Activated naive CD8-positive, alpha-beta T cell (primary cell): ENCODE measurements around the gene GSK3A.
"Not testable (repeated sequence)": the region's sequence is repeated elsewhere in the genome, so short reads cannot be mapped to it uniquely, and the experiment has no call there.

Experiments used
- H3K27ac Mint-ChIP-seq: one replicate; pipeline ENCODE4 v1.8.0; 2021; ENCODE audit warnings: mixed read lengths
- H3K27me3 Mint-ChIP-seq: one replicate; pipeline ENCODE4 v1.8.0; 2021; ENCODE audit warnings: mixed read lengths
- H3K36me3 Mint-ChIP-seq: one replicate; pipeline ENCODE4 v1.8.0; 2021; ENCODE audit warnings: mixed read lengths
- H3K4me1 Mint-ChIP-seq: one replicate; pipeline ENCODE4 v1.8.0; 2021; ENCODE audit warnings: low read depth, mixed read lengths
- H3K4me3 Mint-ChIP-seq: one replicate; pipeline ENCODE4 v1.8.0; 2021; ENCODE audit warnings: mild to moderate bottlenecking, mixed read lengths
- H3K9me3 Mint-ChIP-seq: one replicate; pipeline ENCODE4 v1.8.0; 2021; ENCODE audit warnings: low read depth, mixed read lengths

GSK3A gene

GRCh38 chr19:42266928-42267603 lies 24.7 kb upstream of the GSK3A start:
- H3K4me1 Mint-ChIP-seq = peaks cover 22% of the 10 kb centered on the region
- not testable (repeated sequence) for H3K9me3 Mint-ChIP-seq, H3K4me3 Mint-ChIP-seq, H3K27ac Mint-ChIP-seq, H3K27me3 Mint-ChIP-seq, H3K36me3 Mint-ChIP-seq

- H3K27ac Mint-ChIP-seq, H3K27me3 Mint-ChIP-seq, H3K36me3 Mint-ChIP-seq, H3K4me3 Mint-ChIP-seq, H3K9me3 Mint-ChIP-seq: not testable (repeated sequence)
- peaks cover 16% of the 10 kb centered on the region for H3K4me1 Mint-ChIP-seq
Measured at GRCh38 chr19:42266105-42266504, 23.7 kb upstream of the GSK3A start.

DNA sequence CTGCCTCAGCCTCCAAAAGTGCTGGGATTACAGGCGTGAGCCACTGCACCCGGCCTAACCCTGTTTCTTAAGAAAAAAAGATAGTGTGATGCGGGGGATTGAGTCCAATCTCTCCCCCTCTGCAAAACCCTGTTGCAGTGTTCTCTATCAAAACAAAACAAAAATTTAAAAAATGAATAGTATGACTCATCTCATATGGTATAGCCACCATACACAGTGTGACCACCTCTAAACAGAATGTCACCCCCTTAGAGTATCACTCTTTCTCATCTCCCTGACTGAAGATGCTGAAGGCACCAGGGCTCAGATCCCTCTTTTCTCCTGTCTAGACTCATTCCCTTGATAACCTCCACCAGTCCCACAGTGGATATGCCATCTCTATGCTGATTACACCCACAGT lies 19.4 kb upstream of the GSK3A start:
- H3K4me3 Mint-ChIP-seq = no peak overlapping the region
- no peaks in the 10 kb centered on the region for H3K9me3 Mint-ChIP-seq
- H3K36me3 Mint-ChIP-seq = no peaks in the 10 kb centered on the region
- H3K27me3 Mint-ChIP-seq = no peaks in the 10 kb centered on the region
- no peak overlapping the region for H3K27ac Mint-ChIP-seq
- H3K4me1 Mint-ChIP-seq = no peaks in the 10 kb centered on the region

DNA sequence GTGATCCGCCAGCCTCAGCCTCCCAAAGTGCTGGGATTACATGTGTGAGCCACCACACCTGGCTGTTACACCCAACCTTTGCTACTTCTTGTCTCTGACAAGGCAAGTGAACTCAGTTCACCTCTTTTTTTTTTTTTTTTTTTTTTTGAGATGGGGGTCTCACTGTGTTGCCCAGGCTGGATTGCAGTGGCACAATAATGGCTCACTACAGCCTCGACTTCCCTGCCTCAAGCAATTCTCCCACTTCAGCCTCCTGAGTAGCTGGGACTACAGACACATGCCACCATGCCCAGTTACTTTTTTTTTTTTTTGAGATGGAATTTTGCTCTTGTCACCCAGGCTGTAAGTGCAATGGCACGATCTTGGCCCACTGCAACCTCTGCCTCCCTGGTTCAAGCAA lies 15.4 kb upstream of the GSK3A start:
- H3K4me1 Mint-ChIP-seq, H3K27me3 Mint-ChIP-seq, H3K4me3 Mint-ChIP-seq, H3K36me3 Mint-ChIP-seq, H3K9me3 Mint-ChIP-seq, H3K27ac Mint-ChIP-seq: not testable (repeated sequence)

DNA sequence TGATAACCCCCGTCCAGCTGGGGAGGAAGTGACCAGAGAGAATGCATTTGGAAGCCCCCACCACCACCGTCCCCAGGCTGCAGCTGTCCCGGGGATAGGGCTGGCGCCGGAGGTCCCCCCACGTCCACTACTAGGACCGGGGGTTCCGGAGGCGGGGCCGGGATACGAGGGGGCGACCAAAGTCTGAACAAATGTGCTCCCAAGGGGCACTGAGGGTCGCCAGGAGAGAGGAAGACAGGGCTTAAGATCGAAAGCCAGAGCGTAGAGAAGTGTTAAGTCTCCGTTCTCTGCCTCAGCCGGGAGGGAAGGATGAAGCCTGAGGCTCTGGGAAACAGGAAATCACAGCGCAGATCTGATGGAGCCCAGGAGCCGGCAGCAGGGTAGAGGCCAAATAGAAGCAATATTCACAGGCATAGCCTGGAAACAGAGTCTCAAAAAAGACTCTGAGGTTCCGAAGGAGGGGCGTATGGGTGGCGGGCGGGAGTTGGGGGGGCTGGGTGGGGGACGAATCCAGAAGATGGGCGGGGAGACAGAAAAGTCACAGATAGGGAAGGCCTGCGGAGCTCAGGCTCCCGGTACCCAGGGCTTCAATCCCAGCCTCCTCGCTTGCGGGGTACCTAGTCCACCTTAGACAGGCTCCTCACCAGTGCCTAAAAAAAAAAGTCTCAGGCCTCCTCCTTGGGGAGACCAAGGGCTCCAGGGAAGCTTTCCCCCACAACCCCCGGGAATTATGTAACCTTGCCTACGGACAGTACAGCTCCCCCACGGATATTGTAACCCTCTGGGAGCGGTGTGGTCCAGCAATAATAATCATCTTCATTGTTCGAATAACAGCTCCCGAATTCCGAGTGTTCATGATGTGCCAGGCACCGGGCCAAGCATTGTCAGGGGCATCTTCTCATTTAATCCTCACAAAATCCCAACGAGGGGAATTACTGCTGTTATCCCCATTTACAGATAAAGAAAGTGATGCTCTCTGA lies 13.7 kb upstream of the GSK3A start:
- H3K4me1 Mint-ChIP-seq = peaks cover 13% of the 10 kb centered on the region
- peak overlapping the region; percentile 84 for H3K4me3 Mint-ChIP-seq
- no peaks in the 10 kb centered on the region for H3K9me3 Mint-ChIP-seq
- peak overlapping the region; percentile 64 for H3K27ac Mint-ChIP-seq
- H3K27me3 Mint-ChIP-seq = no peaks in the 10 kb centered on the region
- no peaks in the 10 kb centered on the region for H3K36me3 Mint-ChIP-seq

DNA sequence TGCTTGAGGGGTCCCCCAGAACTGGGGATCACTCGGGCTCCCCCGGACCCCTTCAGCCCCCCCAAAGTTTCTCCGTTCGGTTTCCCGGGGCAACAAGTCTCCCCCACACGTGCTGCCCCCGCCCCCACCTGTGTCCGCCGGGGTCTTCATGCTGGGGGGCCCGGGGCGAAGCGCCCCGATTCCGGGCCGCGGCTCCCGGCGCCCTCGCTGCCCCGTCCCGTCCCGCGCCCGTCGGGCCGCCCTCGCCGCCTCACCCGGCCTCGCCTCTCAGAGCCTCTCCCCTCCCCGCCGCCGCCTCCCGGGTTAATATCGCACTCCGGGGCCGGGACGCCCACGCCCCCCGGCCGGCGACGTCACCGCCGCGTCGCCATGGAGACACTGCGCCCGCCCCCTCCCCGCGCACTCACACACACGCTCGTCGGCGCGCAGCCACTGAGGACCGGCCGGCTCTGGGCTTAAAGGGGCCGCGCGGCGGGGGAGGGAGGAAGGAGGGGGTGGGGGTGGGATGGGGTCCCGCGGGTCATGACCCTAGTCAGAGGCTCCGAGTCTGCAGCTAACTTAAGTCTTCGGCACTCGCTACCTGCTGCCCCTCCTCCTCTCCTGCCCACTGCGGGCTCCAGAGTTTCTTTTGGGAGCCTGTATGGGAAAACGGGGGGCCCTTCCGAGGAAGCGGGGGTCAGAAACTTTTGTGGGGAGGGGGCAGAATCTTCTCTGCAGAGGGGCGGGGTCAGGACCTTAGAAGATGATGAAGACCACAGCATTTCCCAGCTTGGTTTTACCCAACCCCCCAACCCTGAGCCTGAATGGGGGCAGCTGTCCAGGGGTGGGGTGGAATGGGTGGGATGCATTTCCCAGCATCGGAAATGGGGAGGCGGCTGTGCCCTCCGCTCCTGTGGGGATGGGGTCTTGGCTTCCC lies 12.7 kb upstream of the GSK3A start, which contains the start of gene ERF:
Gene ERF (minus strand): TSS at position 279 of the 916 bp plus-strand sequence. CDS start 129 bp downstream, at position 150.
- H3K4me3 Mint-ChIP-seq = peak within 1 kb of the TSS; percentile 84
- H3K4me1 Mint-ChIP-seq = peaks cover 17% of the 10 kb centered on the region
- H3K27me3 Mint-ChIP-seq = no peaks in the 10 kb centered on the region
- peak within 1 kb of the TSS; percentile 68 for H3K27ac Mint-ChIP-seq
- H3K9me3 Mint-ChIP-seq = no peaks in the 10 kb centered on the region
- H3K36me3 Mint-ChIP-seq = no peaks in the 10 kb centered on the region

DNA sequence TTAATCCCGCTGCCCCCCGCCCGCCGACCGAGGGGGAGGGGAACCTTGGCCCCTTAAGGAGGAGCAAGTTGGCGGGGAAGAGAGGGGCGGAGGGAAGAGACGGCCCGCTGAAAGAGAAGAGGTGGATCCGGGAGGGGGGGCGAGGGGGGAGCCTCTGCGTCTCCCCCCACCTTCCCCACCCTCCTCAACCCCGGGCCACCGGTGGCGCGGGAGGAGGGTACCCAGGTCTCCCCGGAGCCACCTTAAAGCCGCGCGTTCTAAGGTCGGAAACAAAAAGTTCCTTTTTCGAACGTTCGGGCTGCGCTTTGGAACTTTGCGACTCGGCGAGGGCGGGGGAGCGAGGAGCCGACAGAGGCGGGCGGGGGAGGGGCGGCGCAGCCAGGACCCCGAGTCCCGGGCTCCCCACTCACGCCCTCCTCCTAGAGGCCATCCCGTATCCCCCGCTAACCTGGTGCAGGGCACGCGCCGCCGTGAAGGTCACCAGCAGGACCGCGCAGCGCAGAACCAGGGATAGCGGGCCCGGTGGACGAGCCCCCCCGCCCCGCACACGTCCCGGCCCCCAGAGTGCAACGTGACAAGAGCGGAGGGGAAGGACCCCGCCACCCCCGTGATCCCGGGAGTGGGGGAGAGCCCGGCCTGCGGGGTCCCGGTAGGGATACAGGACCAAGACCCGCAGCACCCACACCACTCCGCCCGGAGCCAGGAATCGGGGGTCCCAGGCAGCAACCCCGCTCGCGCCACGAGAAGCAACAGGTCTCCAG lies 11.9 kb upstream of the GSK3A start:
- no peaks in the 10 kb centered on the region for H3K9me3 Mint-ChIP-seq
- no peaks in the 10 kb centered on the region for H3K36me3 Mint-ChIP-seq
- peak overlapping the region; percentile 84 for H3K4me3 Mint-ChIP-seq
- peak overlapping the region; percentile 16 for H3K27ac Mint-ChIP-seq
- peaks cover 20% of the 10 kb centered on the region for H3K4me1 Mint-ChIP-seq
- H3K27me3 Mint-ChIP-seq = no peaks in the 10 kb centered on the region

- no peaks in the 10 kb centered on the region for H3K9me3 Mint-ChIP-seq
- H3K4me1 Mint-ChIP-seq = peaks cover 20% of the 10 kb centered on the region
- peak overlapping the region; percentile 98 for H3K4me3 Mint-ChIP-seq
- no peaks in the 10 kb centered on the region for H3K27me3 Mint-ChIP-seq
- H3K36me3 Mint-ChIP-seq = no peaks in the 10 kb centered on the region
- H3K27ac Mint-ChIP-seq = peak overlapping the region; percentile 98
Measured at GRCh38 chr19:42253245-42254088, 11.1 kb upstream of the GSK3A start.

DNA sequence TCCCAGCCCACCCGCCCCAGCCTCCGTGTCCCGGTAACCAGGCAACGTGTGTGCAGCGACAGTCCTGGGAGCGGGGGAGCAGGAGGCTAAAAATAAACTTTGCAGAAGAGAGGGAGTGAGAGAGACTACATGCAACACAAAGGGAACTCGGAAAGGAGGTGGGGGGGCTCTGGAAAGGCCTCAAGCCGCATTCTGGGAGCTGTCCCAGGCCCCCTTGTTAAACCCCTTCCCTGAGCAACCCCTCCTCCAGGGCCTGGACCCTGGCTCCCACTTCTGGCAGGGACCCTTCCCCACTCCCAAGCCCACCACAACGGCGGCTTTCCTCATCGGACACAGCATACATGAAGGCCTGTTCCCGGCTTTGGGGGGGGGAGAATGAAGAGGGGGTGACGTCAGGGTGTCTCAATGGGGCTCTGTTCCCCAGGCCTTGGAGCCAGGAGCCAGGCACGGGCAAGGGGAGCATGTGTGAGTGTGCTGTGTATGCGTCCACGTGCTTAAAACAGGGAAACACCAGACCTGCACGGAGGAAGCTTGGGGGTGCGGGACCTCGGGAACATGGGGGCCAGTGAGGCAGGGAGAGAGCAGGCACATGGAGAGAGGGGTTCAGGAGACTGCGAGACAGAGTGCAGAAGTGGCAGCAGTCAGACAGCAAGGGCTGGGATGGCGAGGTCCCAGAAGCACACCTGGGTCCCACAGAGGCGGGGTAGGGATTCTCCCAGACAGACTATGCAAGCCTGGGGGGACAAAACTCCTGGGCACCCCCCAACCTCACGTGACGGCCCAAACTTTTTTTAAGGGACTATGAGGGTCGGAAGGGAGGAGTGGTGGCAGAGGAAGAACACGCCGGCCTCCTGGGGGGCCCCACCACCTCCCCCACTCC lies 10.2 kb upstream of the GSK3A start:
- H3K9me3 Mint-ChIP-seq = no peaks in the 10 kb centered on the region
- no peaks in the 10 kb centered on the region for H3K27me3 Mint-ChIP-seq
- H3K4me3 Mint-ChIP-seq = peak overlapping the region; percentile 98
- peak overlapping the region; percentile 98 for H3K27ac Mint-ChIP-seq
- no peaks in the 10 kb centered on the region for H3K36me3 Mint-ChIP-seq
- peaks cover 20% of the 10 kb centered on the region for H3K4me1 Mint-ChIP-seq

- no peaks in the 10 kb centered on the region for H3K36me3 Mint-ChIP-seq
Measured at GRCh38 chr19:42251572-42252358, 9.4 kb upstream of the GSK3A start.

GRCh38 chr19:42250666-42251531 lies 8.5 kb upstream of the GSK3A start:
- H3K9me3 Mint-ChIP-seq = no peaks in the 10 kb centered on the region
- H3K4me3 Mint-ChIP-seq = peak overlapping the region; percentile 64
- no peaks in the 10 kb centered on the region for H3K27me3 Mint-ChIP-seq
- H3K27ac Mint-ChIP-seq = peak overlapping the region; percentile 54
- no peaks in the 10 kb centered on the region for H3K36me3 Mint-ChIP-seq
- peaks cover 27% of the 10 kb centered on the region for H3K4me1 Mint-ChIP-seq

More at GRCh38 chr19:42251572-42252358, 9.4 kb upstream of the GSK3A start:
- Mint-ChIP-seq H3K4me1 (peaks cover 23% of the 10 kb centered on the region), H3K9me3 (no peaks in the 10 kb centered on the region), H3K27ac (peak overlapping the region; percentile 98), H3K4me3 (peak overlapping the region; percentile 98), H3K27me3 (no peaks in the 10 kb centered on the region)
